HPDE6-E6E7 (cell line): Measurements from ENCODE around the gene TSSC4.
A peak's percentile ranks its signal among the peaks of the same experiment; 100 is the strongest.

ENCODE experiments used
- DNase-seq: peaks from one replicate; pipeline ENCODE4 v3.0.0; 2011; ENCODE audit warnings: missing footprints; ENCODE audit errors: extremely low spot score

TSSC4 gene

GRCh38 chr11:2417856-2418692 lies 17.5 kb downstream of the TSSC4 start:
- no peak for DNase-seq

- no peak for DNase-seq
Measured at GRCh38 chr11:2418693-2419360, 18.3 kb downstream of the TSSC4 start.

- DNase-seq: peak; percentile 69
Measured at GRCh38 chr11:2419638-2420501, 19.3 kb downstream of the TSSC4 start.

- peak; percentile 65 for DNase-seq
Measured at GRCh38 chr11:2420502-2421225, 20.1 kb downstream of the TSSC4 start.

- no peak for DNase-seq
Measured at GRCh38 chr11:2421226-2421994, 20.9 kb downstream of the TSSC4 start.

- no peak for DNase-seq
Measured at GRCh38 chr11:2421996-2422395, 21.4 kb downstream of the TSSC4 start.

- DNase-seq: no peak
Measured at GRCh38 chr11:2422461-2423156, 22.1 kb downstream of the TSSC4 start.

GRCh38 chr11:2423157-2424025 lies 22.8 kb downstream of the TSSC4 start:
- DNase-seq: no peak

GRCh38 chr11:2424811-2425495 lies 24.4 kb downstream of the TSSC4 start:
- no peak for DNase-seq

GRCh38 chr11:2425506-2425905 lies 25.0 kb downstream of the TSSC4 start:
- no peak for DNase-seq

GRCh38 chr11:2426221-2426620 lies 25.7 kb downstream of the TSSC4 start:
- DNase-seq: no peak

- no peak for DNase-seq
Measured at GRCh38 chr11:2426826-2427521, 26.4 kb downstream of the TSSC4 start.

- no peak for DNase-seq
Measured at GRCh38 chr11:2427721-2428321, 27.3 kb downstream of the TSSC4 start.

- peak; percentile 46 for DNase-seq
Measured at GRCh38 chr11:2428322-2428795, 27.8 kb downstream of the TSSC4 start.

GRCh38 chr11:2431395-2431794 lies 30.8 kb downstream of the TSSC4 start:
- no peak for DNase-seq

GRCh38 chr11:2432171-2432621 lies 31.6 kb downstream of the TSSC4 start:
- DNase-seq: no peak

GRCh38 chr11:2432628-2433071 lies 32.1 kb downstream of the TSSC4 start:
- DNase-seq: no peak
